Skeletal muscle cell (primary cell): ENCODE data around the gene CPPED1.
"Not testable (repeated sequence)": the region's sequence is repeated elsewhere in the genome, so short reads cannot be mapped to it uniquely, and the experiment has no call there.

ENCODE experiments used
- DNase-seq: peaks from one replicate; pipeline ENCODE4 v3.0.0-alpha.2; 2010; ENCODE audit warnings: low read depth
- H3K4me3 ChIP-seq: 2 replicates; pipeline ENCODE4 v1.5.1; 2011; ENCODE audit warnings: low read depth, mild to moderate bottlenecking, control low read depth, low read length, moderate library complexity

The CPPED1 gene

GRCh38 chr16:12804395-12804794 lies 708 bp upstream of the CPPED1 start:
- H3K4me3 ChIP-seq: peak overlapping the region; percentile 69

GRCh38 chr16:12802661-12803060 lies 1.0 kb downstream of the CPPED1 start:
- peak overlapping the region; percentile 69 for H3K4me3 ChIP-seq
- DNase-seq: no peak

More at GRCh38 chr16:12804395-12804794, 708 bp upstream of the CPPED1 start:
- no peak for DNase-seq

DNA sequence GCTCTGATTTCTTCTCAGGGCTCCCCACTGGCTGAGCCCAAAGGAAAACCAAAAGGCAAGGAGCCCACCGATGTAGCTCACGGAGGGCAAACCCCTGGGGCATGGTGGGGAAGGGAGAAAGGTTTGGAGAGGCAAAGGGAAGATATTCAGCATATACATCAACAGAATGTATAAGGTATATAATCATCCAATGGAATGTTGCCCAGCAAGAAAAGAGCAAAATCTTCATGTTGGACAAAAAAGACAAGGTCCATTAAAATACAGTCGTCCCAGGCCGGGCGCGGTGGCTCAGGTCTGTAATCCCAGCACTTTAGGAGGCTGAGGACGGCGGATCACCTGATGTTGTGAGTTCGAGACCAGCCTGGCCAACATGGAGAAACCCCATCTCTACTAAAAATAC lies 1.6 kb downstream of the CPPED1 start:
- peak overlapping the region; percentile 69 for H3K4me3 ChIP-seq
- no peak for DNase-seq

DNA sequence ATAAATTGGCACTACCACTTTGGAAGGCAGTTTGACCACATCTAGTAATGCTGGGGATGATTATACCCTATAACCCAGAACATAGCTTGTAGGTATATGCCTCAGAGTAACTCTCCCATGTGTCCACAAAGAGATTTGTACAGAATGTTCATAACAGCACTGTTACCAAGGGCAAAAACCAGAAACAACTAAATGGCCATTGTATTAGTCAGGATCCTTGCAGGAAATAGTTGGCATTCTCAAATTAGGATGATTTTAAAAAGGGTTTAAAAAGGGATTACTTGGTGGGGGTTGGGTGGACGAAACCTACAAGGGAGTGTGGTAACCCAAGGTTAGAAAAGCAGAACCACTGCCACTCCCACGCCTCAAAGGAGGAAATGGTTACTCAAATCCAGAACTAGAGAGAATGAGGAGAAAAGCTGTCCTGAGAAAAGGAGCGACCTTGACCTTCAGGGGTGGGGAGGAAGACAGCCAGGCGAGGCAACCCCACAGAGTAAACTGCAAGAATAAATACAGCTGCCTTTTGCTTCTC lies 2.1 kb downstream of the CPPED1 start:
- DNase-seq: peak; percentile 91
- peak overlapping the region; percentile 69 for H3K4me3 ChIP-seq

GRCh38 chr16:12800817-12801216 lies 2.9 kb downstream of the CPPED1 start:
- no peak for DNase-seq
- H3K4me3 ChIP-seq: no peak overlapping the region

DNA sequence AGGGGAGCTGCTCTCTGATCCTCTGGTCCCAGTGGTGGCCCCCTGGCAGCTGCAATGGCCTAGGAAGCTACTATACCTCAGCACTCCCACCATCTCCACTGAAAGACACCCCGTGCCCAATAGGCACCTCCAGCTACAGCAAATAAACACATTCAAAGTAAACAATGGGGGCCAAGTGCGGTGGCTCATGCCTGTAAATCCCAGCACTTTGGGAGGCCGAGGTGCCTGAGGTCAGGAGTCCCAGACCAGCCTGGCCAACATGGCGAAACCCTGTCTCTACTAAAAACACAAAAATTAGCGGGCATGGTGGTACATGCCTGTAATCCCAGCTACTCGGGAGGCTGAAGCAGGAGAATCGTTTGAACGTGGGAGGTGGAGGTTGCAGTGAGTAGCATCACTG lies 3.7 kb downstream of the CPPED1 start:
- DNase-seq, H3K4me3 ChIP-seq: not testable (repeated sequence)

DNA sequence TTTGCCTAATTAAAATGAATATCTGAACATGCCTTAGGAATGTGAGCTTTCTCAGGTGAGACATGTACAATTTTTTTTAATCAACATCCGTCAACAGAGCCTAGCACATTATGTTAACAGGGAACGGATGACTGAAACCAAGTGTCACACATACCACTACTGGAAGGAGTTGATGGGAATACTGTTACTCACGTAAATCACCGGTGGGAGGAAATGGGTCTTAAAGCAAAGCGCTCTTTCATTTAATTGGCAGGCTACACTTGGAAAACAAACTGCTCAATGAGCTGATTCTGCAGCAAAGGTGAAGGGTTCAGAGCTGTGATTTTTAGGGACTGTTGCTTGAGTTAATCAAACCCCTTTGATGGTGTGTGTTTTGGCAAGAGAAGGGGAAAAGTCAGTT lies 4.8 kb downstream of the CPPED1 start:
- no peak for DNase-seq
- H3K4me3 ChIP-seq: no peak overlapping the region

- H3K4me3 ChIP-seq: no peak overlapping the region
- DNase-seq: no peak
Measured at GRCh38 chr16:12798171-12798570, 5.5 kb downstream of the CPPED1 start.

GRCh38 chr16:12796498-12796897 lies 7.2 kb downstream of the CPPED1 start:
- no peak overlapping the region for H3K4me3 ChIP-seq
- DNase-seq: no peak

- no peak for DNase-seq
- no peak overlapping the region for H3K4me3 ChIP-seq
Measured at GRCh38 chr16:12794486-12795387, 8.9 kb downstream of the CPPED1 start.

DNA sequence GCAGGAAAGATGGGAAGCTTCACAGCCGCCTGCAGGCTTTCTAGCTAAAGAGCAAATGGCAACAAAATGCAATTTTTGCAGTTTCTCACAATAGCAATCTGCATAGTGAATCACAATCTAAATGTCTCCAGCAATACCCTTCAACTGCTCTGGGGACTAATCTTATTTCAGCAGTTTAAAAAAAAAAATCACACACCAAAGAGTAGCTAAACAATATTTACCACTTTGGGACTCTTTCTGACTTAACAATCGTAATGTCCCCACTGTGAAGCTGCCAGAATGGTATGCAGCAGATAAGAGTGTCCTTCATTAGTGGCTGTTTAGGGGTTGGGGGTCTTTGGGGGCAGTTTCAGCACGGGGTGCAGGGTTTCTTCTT lies 9.8 kb downstream of the CPPED1 start:
- no peak for DNase-seq
- no peak overlapping the region for H3K4me3 ChIP-seq

DNA sequence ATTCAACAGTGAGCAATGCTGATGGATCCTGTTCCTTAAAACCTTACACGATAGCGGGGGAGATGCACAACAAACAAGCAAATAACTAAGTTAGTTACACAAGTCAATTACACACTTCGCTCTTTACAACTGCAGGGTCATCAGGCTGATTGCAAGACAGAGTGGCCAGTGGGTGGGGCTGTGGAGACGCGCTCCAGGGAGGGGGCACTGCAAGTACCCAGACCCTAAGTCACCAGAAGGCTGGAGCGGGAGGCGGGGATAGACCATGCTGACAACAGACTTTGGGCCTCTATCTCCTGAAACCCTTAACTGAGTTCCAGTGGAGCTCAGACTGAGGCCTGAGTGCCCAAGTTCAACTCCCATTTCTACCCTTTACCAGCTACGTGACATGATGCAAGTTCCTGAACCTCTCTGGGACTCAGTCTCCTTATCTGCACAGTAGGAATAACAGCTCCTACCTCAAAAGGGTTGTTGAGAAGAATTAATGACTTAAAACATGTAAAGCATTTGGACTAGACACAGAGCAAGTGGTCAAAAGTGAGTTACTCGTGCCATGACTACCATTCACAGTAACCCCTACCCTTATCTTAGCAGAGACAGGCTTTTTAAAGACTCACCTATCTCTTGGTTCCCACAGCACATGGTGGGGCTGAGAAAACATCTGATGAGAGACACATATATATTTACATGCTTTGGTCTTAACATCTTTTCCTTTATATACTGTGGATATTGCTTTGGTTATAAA lies 10.4 kb downstream of the CPPED1 start:
- DNase-seq: no peak
- no peak overlapping the region for H3K4me3 ChIP-seq

DNA sequence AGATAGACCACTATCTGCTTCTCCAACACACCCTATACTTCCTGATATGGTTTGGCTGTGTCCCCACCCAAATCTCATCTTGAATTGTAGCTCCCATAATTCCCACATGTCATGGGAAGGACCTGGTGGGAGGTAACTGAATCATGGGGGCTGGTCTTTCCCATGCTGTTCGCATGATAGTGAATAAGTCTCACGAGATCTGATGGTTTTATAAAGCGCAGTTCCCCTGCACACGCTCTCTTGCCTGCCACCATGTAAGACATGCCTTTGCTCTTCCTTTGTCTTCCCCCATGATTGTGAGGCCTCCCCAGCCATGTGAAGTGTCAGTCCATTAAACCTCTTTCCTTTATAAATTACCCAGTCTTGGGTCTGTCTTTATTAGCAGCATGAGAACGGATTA lies 11.2 kb downstream of the CPPED1 start:
- not testable (repeated sequence) for DNase-seq, H3K4me3 ChIP-seq

- no peak overlapping the region for H3K4me3 ChIP-seq
Measured at GRCh38 chr16:12791340-12791739, 12.3 kb downstream of the CPPED1 start.

DNA sequence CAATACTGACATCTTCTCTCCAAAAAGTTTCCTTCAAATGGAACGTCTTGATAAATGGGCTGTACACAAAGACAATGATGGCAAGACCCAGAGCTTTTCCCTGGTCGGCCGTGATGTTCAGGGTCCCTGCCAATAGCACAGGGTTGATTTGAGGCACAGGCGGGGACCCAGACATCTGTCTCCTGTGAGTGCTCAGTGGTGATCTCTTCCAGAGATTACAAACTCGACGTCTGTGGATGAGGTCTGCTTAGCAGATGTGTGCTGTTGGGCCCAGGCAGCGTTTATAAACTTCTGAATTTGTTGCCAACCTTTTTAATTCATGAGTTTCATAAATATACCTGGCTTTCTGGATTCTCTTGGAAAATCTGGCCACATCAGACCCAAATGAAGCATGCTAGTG lies 14.9 kb downstream of the CPPED1 start:
- no peak for DNase-seq
- H3K4me3 ChIP-seq: no peak overlapping the region

More at GRCh38 chr16:12791340-12791739, 12.3 kb downstream of the CPPED1 start:
- no peak for DNase-seq

DNA sequence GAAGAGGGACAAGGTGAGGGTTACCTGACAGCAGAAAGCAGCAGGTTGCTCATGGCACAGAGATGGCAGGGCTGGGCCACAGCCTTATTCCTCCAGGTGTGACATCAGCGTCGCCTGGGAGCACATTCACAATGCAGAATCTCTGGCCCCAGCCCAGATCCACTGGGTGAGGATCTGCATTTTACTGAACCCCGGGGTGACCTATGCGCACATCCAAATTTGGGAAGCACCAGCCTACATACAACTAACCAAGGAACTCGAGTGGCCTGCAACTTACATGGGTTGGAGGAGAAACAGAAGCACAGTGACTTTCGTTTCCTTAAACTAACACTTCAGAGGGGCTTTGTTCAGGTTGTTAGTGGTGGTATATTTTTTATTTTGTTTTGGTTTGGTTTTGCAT lies 17.6 kb downstream of the CPPED1 start:
- no peak for DNase-seq
- H3K4me3 ChIP-seq: no peak overlapping the region

DNA sequence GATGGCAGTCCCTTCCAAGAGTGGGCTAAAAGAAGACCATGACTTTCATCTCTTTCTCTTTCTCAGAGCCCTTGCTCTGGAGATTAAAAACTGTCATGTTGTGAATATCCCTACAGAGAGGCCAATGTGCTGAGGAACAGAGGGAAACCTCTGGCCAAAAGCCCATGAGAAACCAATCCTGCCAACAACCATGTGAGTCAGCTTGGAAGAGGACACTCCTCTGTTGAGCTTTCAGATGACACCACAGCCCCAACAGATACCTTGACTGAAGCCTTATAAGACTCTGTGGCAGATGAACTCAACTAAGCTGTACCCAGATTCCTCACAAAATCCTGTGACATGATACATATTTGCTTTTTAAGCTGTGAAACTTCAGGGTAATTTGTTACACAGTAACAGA lies 19.6 kb downstream of the CPPED1 start:
- no peak for DNase-seq
- H3K4me3 ChIP-seq: no peak overlapping the region

DNA sequence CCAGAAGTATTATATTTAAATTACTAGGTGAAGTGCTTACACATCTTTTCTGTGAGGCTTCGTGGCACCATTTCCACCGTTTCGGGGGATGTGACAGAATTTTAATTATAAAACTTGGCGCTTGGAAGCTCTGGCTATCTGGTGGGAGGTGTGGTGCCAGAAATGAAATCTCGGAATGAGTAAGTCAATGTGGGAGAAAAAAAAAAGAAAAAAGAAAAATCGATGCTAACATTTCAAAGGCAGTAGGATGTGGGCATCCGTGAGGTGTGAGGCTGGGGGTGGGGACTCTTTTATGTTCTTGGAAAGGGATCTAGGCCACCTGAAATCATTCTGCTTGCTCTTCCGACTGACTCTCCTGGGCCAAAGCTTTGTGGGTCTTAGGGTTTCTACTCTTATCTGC lies 21.9 kb downstream of the CPPED1 start:
- DNase-seq: no peak
- H3K4me3 ChIP-seq: no peak overlapping the region

DNA sequence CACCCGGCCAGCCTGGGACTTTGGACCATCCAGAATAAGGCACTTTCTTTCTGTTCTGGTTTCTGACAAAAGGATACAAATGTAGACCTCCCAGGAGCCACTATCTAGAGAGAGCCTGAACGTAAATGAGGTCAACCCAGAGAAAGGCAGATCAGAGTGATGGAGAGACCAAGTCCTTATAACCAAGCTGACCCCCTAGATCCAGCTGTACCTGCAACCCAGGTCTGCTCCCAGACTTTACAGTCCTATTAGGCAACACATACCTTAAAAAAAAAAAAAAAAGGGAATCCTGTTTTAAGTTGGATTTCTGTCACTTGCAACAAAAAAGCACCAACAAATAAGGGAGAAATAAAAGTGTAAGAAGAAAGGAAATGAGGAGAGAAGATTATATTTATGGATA lies 23.2 kb downstream of the CPPED1 start:
- no peak for DNase-seq

GRCh38 chr16:12778726-12779125 lies 25.0 kb downstream of the CPPED1 start:
- no peak overlapping the region for H3K4me3 ChIP-seq
- no peak for DNase-seq

More for the DNA sequence above, 23.2 kb downstream of the CPPED1 start:
- no peak overlapping the region for H3K4me3 ChIP-seq
